Breast epithelium (tissue), 4 donors: ENCODE results near the gene NR5A1. TPM values are rescaled to one million over a fixed set of nuclear protein-coding genes. Genes with fewer than 3 reads are reported as not detected.

ENCODE experiments used
- DNase-seq, 2 donors: peaks; one replicate each; pipeline ENCODE4 v3.0.0-alpha.2; 2019; ENCODE audit warnings: low spot score in 2 of 2
- H3K27ac ChIP-seq, 2 donors: fragments of 200-600 bp; sonication (generic) in 1 of 2; one replicate each; pipeline ENCODE4 v1.5.1; 2016 to 2019; ENCODE audit warnings: mild to moderate bottlenecking in 1 of 2
- H3K27me3 ChIP-seq, 2 donors: fragments of 200-600 bp; sonication (generic) in 1 of 2; one replicate each; pipeline versions ENCODE4 v1.5.1 to v1.6.0; 2017 to 2019; ENCODE audit warnings: control low read depth in 1 of 2, mild to moderate bottlenecking in 1 of 2
- H3K36me3 ChIP-seq: fragments of 200-600 bp; one replicate; pipeline ENCODE4 v1.5.1; 2019
- H3K4me1 ChIP-seq, 2 donors: fragments of 200-600 bp; sonication (generic); one replicate each; pipeline ENCODE4 v1.5.1; 2016 to 2019; ENCODE audit warnings: control low read depth in 1 of 2
- H3K4me3 ChIP-seq, 3 donors: fragments of 200-600 bp; sonication (generic); 1 replicate in 2 of 3; 2 replicates in 1 of 3; pipeline ENCODE4 v1.5.1; 2016 to 2019; ENCODE audit warnings: mild to moderate bottlenecking in 3 of 3, moderate library complexity in 2 of 3
- H3K9me3 ChIP-seq, 2 donors: fragments of 200-600 bp; sonication (generic) in 1 of 2; one replicate each; pipeline ENCODE4 v1.5.1; 2016 to 2019; ENCODE audit warnings: control low read depth in 1 of 2
- POLR2A ChIP-seq: fragments of 450-650 bp; IDR thresholded peaks from one replicate; pipeline ENCODE4 v1.6.1; 2016; ENCODE audit warnings: antibody characterized with exemption, mild to moderate bottlenecking, moderate library complexity
- POLR2AphosphoS5 ChIP-seq, 3 donors: sonication (generic); formaldehyde crosslinking; IDR thresholded peaks; one replicate each; pipeline ENCODE4 v1.6.1; 2017; ENCODE audit warnings: antibody characterized with exemption in 3 of 3
- intact Hi-C: fragments of 100-400 bp; cut with DNase I; formaldehyde crosslinking; loops from one replicate; pipeline ENCODE4 v1.15.1; 2023; ENCODE audit warnings: low total_unique reads
- total RNA-seq, 3 donors: library from RNA; depleted of rRNA; stranded (reverse); fragments of >200 nt; gene quantifications; one replicate each; pipeline ENCODE4 v1.1.0, GENCODE V29; 2016
- TF ChIP-seq, protein P1 (sequence below), 3 donors: fragments of 450-650 bp; IDR thresholded peaks; one replicate each; pipeline ENCODE4 v1.5.1; 2016 to 2017; ENCODE audit warnings: antibody characterized with exemption in 3 of 3, mild to moderate bottlenecking in 3 of 3, moderate library complexity in 3 of 3

Gene NR5A1
- total RNA-seq, 3 donors from 2014 or later = not detected

- DNase-seq = no peak
- intact Hi-C loops = no loop called here
- no peak overlapping the region for H3K27ac ChIP-seq
Measured at GRCh38 chr9:124498040-124498439, 9.2 kb downstream of the NR5A1 start.

GRCh38 chr9:124497441-124497840, 9.8 kb downstream of the NR5A1 start:
- intact Hi-C loops = no loop called here
- Histone ChIP-seq H3K4me1 (no peaks in the 10 kb centered on the region), H3K27ac (no peak overlapping the region), H3K36me3 (no peaks in the 10 kb centered on the region), H3K4me3 (no peak overlapping the region), H3K27me3 (peaks cover 0 to 21% of the 10 kb centered on the region in 2 donors), H3K9me3 (no peaks in the 10 kb centered on the region)
- TF ChIP-seq POLR2A = no peak
- TF ChIP-seq POLR2AphosphoS5 (IDR thresholded peaks at IDR 0.05) = no peak
- TF ChIP-seq, protein P1, sequence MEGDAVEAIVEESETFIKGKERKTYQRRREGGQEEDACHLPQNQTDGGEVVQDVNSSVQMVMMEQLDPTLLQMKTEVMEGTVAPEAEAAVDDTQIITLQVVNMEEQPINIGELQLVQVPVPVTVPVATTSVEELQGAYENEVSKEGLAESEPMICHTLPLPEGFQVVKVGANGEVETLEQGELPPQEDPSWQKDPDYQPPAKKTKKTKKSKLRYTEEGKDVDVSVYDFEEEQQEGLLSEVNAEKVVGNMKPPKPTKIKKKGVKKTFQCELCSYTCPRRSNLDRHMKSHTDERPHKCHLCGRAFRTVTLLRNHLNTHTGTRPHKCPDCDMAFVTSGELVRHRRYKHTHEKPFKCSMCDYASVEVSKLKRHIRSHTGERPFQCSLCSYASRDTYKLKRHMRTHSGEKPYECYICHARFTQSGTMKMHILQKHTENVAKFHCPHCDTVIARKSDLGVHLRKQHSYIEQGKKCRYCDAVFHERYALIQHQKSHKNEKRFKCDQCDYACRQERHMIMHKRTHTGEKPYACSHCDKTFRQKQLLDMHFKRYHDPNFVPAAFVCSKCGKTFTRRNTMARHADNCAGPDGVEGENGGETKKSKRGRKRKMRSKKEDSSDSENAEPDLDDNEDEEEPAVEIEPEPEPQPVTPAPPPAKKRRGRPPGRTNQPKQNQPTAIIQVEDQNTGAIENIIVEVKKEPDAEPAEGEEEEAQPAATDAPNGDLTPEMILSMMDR (IDR thresholded peaks at IDR 0.05) = no peak
- DNase-seq = no peak

More at GRCh38 chr9:124498040-124498439, 9.2 kb downstream of the NR5A1 start:
- peaks cover 0 to 27% of the 10 kb centered on the region in 2 donors for H3K27me3 ChIP-seq
- H3K9me3 ChIP-seq = no peaks in the 10 kb centered on the region
- TF ChIP-seq, protein P1 (IDR thresholded peaks at IDR 0.05) = no peak
- TF ChIP-seq POLR2AphosphoS5 (IDR thresholded peaks at IDR 0.05) (no peak), POLR2A (no peak)
- no peaks in the 10 kb centered on the region for H3K4me1 ChIP-seq
- H3K36me3 ChIP-seq = no peaks in the 10 kb centered on the region
- H3K4me3 ChIP-seq = no peak overlapping the region

GRCh38 chr9:124496463-124496862, 10.7 kb downstream of the NR5A1 start:
- H3K27me3 ChIP-seq = peaks cover 0 to 17% of the 10 kb centered on the region in 2 donors
- no peak for DNase-seq
- no peaks in the 10 kb centered on the region for H3K9me3 ChIP-seq
- no peaks in the 10 kb centered on the region for H3K36me3 ChIP-seq
- H3K4me3 ChIP-seq = no peak overlapping the region
- no peak overlapping the region for H3K27ac ChIP-seq
- intact Hi-C loops = no loop called here
- no peak for TF ChIP-seq POLR2AphosphoS5 (IDR thresholded peaks at IDR 0.05)
- TF ChIP-seq, protein P1 (IDR thresholded peaks at IDR 0.05) = no peak
- TF ChIP-seq POLR2A = no peak
- H3K4me1 ChIP-seq = no peaks in the 10 kb centered on the region

- no peak overlapping the region for H3K27ac ChIP-seq
- no peak for TF ChIP-seq POLR2AphosphoS5 (IDR thresholded peaks at IDR 0.05)
- no peak for TF ChIP-seq POLR2A
- TF ChIP-seq, protein P1 (IDR thresholded peaks at IDR 0.05) = no peak
- no peaks in the 10 kb centered on the region for H3K9me3 ChIP-seq
- intact Hi-C loops = no loop called here
- DNase-seq = no peak
- no peak overlapping the region for H3K4me3 ChIP-seq
- no peaks in the 10 kb centered on the region for H3K36me3 ChIP-seq
- H3K27me3 ChIP-seq = peaks cover 0 to 13% of the 10 kb centered on the region in 2 donors
- H3K4me1 ChIP-seq = no peaks in the 10 kb centered on the region
Measured at GRCh38 chr9:124496075-124496449, 11.1 kb downstream of the NR5A1 start.

GRCh38 chr9:124495126-124496074, 11.8 kb downstream of the NR5A1 start:
- Histone ChIP-seq H3K27me3 (peaks cover 0 to 9% of the 10 kb centered on the region in 2 donors), H3K36me3 (no peaks in the 10 kb centered on the region), H3K27ac (no peak overlapping the region), H3K4me1 (no peaks in the 10 kb centered on the region), H3K9me3 (no peaks in the 10 kb centered on the region), H3K4me3 (no peak overlapping the region)
- intact Hi-C loops = no loop called here
- no peak for TF ChIP-seq POLR2AphosphoS5 (IDR thresholded peaks at IDR 0.05)
- TF ChIP-seq, protein P1 (IDR thresholded peaks at IDR 0.05) = no peak
- no peak for TF ChIP-seq POLR2A
- no peak for DNase-seq
